Lung (tissue), 12 donors: Measurements from ENCODE around the gene EPS15. TPM values are rescaled to one million over a fixed set of nuclear protein-coding genes. Genes with fewer than 3 reads are reported as not detected.

Experiments
- ATAC-seq: fragments of 200-7000 bp; cut with Tn5 transposase; one replicate; pipeline ENCODE4 v1.9.1; 2020; ENCODE audit warnings: moderate number of reproducible peaks; ENCODE audit not compliant: insufficient read depth, low FRiP score
- DNase-seq, 3 donors: peaks; one replicate each; pipeline ENCODE4 v3.0.0-alpha.2; 2013 to 2017
- H3K27ac ChIP-seq, 2 donors: one replicate each; pipeline ENCODE4 v1.5.1; 2013; ENCODE audit warnings: mild to moderate bottlenecking in 2 of 2, moderate library complexity in 2 of 2, control low read depth in 1 of 2, inconsistent platforms in 1 of 2, low read depth in 1 of 2, low read length in 1 of 2
- H3K27me3 ChIP-seq, 3 donors: one replicate each; pipeline ENCODE4 v1.5.1; 2013; ENCODE audit warnings: low read length in 2 of 3; ENCODE audit not compliant: control insufficient read depth in 3 of 3, insufficient read depth in 3 of 3
- H3K36me3 ChIP-seq, 4 donors: one replicate each; pipeline ENCODE4 v1.5.1; 2013; ENCODE audit warnings: low read length in 4 of 4, mild to moderate bottlenecking in 1 of 4, moderate library complexity in 1 of 4; ENCODE audit not compliant: control insufficient read depth in 4 of 4, insufficient read depth in 4 of 4
- H3K4me1 ChIP-seq, 5 donors: one replicate each; pipeline ENCODE4 v1.5.1; 2013; ENCODE audit warnings: low read length in 5 of 5, mild to moderate bottlenecking in 2 of 5, moderate library complexity in 1 of 5; ENCODE audit not compliant: control insufficient read depth in 5 of 5, insufficient read depth in 5 of 5
- H3K4me3 ChIP-seq: one replicate; pipeline ENCODE4 v1.5.1; 2013; ENCODE audit warnings: mild to moderate bottlenecking, control low read depth, moderate library complexity
- H3K9ac ChIP-seq, 2 donors: one replicate each; pipeline ENCODE4 v1.5.1; 2013; ENCODE audit warnings: low read length in 2 of 2, control low read depth in 1 of 2; ENCODE audit not compliant: insufficient read depth in 1 of 2
- H3K9me3 ChIP-seq, 4 donors: one replicate each; pipeline ENCODE4 v1.5.1; 2013; ENCODE audit warnings: low read length in 3 of 4, mild to moderate bottlenecking in 1 of 4, moderate library complexity in 1 of 4; ENCODE audit not compliant: control insufficient read depth in 4 of 4, insufficient read depth in 3 of 4
- CTCF ChIP-seq: IDR thresholded peaks from 2 replicates; pipeline ENCODE4 v1.5.1; 2012; ENCODE audit warnings: mild to moderate bottlenecking; ENCODE audit errors: control extremely low read depth, extremely low read depth
- WGBS, 2 donors: extraction: QIAGEN DNeasy Blood & Tissue Kit; methylation state at CpG; one replicate each; pipeline ENCODE4 v1.1.7; 2013; 5-methylcytosine and 5-hydroxymethylcytosine counted together
- polyA plus RNA-seq, 2 donors: library from polyadenylated mRNA; stranded (reverse); fragments of 200-250 nt; gene quantifications; one replicate each; pipeline ENCODE4 v1.2.1, GENCODE V29; 2013
- total RNA-seq, 2 donors: library from RNA; depleted of rRNA in 1 of 2; stranded (reverse); fragments of >200 nt in 1 of 2; gene quantifications; one replicate each; pipeline ENCODE4 v1.2.1, GENCODE V29; 2014 to 2021
- donor health status: control.
- donor health status: control.
- donor health status: Bipolar disorder and iron deficiency.
- donor health status: healthy.
- donor health status: DM: yes; HTN: yes; CAD: no.

Gene EPS15
- total and polyA plus RNA-seq, 4 donors = 19.2 to 87.2 (median 45.5) TPM

GRCh38 chr1:51427438-51427837 lies 91.6 kb downstream of the EPS15 start:
- Histone ChIP-seq H3K27ac (no peak overlapping the region), H3K36me3 (peaks cover 0 to 8% (median 3%) of the 10 kb centered on the region in 4 donors), H3K9me3 (peaks cover 0 to 2% (median 0%) of the 10 kb centered on the region in 4 donors), H3K27me3 (no peaks in the 10 kb centered on the region), H3K4me3 (no peak overlapping the region), H3K9ac (no peak overlapping the region), H3K4me1 (peaks cover 0 to 16% (median 4%) of the 10 kb centered on the region in 5 donors)
- no peak for TF ChIP-seq CTCF
- WGBS, 2 donors = 97 to 98% methylated on average over 1 of the region's 1 CpG
- ATAC-seq = no peak
- no peak for DNase-seq

GRCh38 chr1:51425955-51426354 lies 93.1 kb downstream of the EPS15 start:
- peaks cover 0 to 7% (median 3%) of the 10 kb centered on the region in 4 donors for H3K36me3 ChIP-seq
- no peak for TF ChIP-seq CTCF
- H3K4me1 ChIP-seq = peaks cover 0 to 27% (median 4%) of the 10 kb centered on the region in 5 donors
- H3K9ac ChIP-seq = no peak overlapping the region
- no peaks in the 10 kb centered on the region for H3K27me3 ChIP-seq
- ATAC-seq (no peak), DNase-seq (no peak)
- 67 to 87% methylated on average over 3 of the region's 3 CpGs for WGBS, 2 donors
- H3K9me3 ChIP-seq = peaks cover 0 to 2% (median 0%) of the 10 kb centered on the region in 4 donors
- no peak overlapping the region for H3K4me3 ChIP-seq
- no peak overlapping the region for H3K27ac ChIP-seq

DNA sequence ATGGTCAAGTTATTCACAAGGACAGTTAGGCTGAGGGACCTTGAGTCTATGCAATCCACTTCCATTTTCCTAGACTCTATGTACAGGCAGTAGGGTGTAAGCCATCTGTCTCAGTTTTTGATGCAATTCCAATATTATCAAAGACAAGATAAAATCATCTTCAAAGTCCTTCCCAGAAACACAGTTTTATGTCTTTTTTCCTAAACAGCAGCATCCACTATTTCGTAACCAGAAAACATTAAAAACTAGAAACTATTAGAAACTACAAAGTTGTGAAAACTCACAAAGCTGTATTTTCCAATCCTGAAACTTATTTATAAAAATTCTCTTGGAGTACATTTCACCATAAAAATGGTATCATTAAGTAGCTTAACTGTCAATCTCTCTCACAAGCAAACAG lies 93.8 kb downstream of the EPS15 start:
- 99 to 100% methylated on average over 1 of the region's 1 CpG for WGBS, 2 donors
- ATAC-seq (no peak), DNase-seq (no peak)
- no peak for TF ChIP-seq CTCF
- no peak overlapping the region for H3K4me3 ChIP-seq
- no peak overlapping the region for H3K27ac ChIP-seq
- peaks cover 0 to 33% (median 6%) of the 10 kb centered on the region in 5 donors for H3K4me1 ChIP-seq
- H3K36me3 ChIP-seq = peaks cover 0 to 7% (median 3%) of the 10 kb centered on the region in 4 donors
- peaks cover 0 to 2% (median 0%) of the 10 kb centered on the region in 4 donors for H3K9me3 ChIP-seq
- no peak overlapping the region for H3K9ac ChIP-seq
- no peaks in the 10 kb centered on the region for H3K27me3 ChIP-seq
